GM21786 (cell line): ENCODE data around the gene EFCAB9.
A peak's percentile ranks its signal among the peaks of the same experiment; 100 is the strongest.
"Not testable (repeated sequence)": the region's sequence is repeated elsewhere in the genome, so short reads cannot be mapped to it uniquely, and the experiment has no call there.

Source experiments
- ATAC-seq: cut with Tn5 transposase; IDR thresholded peaks from one replicate; pipeline ENCODE4 v1.9.1; 2021; ENCODE audit not compliant: unreplicated experiment

The EFCAB9 gene

DNA sequence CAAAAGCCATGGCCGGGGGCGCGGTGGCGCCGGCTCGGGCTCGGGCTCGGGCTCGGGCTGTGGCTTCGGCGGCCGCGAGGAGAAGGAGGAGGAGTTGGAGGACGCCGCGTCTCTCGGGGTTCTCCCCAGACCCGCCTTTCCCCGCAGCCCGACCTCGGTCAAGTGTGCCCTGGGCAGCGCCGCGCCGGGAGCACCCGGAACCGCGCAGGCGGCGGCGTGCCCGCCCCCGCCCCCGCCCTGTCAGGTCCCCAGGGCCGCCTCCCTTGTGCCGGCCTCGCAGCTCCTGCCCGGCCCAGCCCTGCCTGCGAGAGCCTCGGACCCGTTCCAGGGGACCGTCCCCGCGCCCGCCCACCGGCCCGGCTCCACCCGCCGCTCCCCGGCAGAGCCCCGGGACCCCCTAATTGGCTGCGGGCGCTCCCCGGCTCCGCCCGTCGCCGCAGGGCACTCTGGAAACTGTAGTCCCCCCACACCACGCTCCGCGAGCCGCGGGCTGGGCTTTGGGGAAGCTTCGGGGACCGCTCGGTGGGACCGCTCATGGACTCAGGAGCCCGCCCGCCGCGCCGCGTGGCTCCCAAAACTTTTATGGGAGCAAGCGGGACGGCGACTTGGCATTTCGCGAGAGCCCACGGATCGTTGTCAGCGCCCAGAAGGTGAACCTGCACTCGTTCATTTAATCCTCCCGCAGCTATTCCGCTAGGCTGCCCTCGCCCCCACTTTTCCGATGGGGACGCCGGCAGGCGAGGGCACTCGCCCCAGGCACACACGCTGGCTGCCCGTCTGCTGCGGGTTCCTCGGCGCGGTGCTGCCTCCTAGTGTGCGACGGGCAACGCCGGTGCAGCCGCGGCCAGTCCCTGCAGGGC, 5.7 kb upstream of the EFCAB9 start, which contains the start of gene STK10:
TSS of gene STK10 (minus strand) at position 192 of the 860 bp plus-strand sequence. CDS start at position 10, 182 bp downstream.
- ATAC-seq = peak; percentile 67

- no peak for ATAC-seq
These were observed 4.9 kb upstream of the EFCAB9 start for GRCh38 chr5:172188893-172189692.

GRCh38 chr5:172189693-172190296, 4.2 kb upstream of the EFCAB9 start:
- ATAC-seq = no peak

- ATAC-seq = no peak
These were observed 1.2 kb downstream of the EFCAB9 start for GRCh38 chr5:172194985-172195774.

GRCh38 chr5:172197775-172198174, 3.8 kb downstream of the EFCAB9 start:
- not testable (repeated sequence) for ATAC-seq

GRCh38 chr5:172199446-172199845, 5.5 kb downstream of the EFCAB9 start:
- ATAC-seq = no peak

DNA sequence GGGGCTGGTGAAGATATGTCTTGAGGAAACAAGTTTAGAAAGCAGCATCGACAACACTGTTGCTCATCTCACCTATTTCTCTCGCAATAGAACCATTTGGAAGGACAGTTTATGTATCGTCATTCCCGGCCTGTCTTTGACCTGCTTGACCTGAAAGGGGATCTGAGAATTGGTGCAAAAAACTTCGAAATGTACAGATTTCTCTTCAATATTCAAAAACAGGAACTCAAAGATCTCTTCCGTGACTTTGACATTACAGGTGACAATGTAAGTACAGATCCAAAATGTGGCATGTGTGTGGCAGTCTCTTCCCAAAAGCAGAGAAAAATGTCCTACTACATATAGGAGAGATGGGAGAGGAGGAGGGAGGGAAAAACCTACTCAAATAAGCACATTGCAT, 6.5 kb downstream of the EFCAB9 start:
- ATAC-seq = no peak

- not testable (repeated sequence) for ATAC-seq
These were observed 12.0 kb downstream of the EFCAB9 start for GRCh38 chr5:172205984-172206383.

- no peak for ATAC-seq
These were observed 13.5 kb downstream of the EFCAB9 start for GRCh38 chr5:172207511-172207910.

DNA sequence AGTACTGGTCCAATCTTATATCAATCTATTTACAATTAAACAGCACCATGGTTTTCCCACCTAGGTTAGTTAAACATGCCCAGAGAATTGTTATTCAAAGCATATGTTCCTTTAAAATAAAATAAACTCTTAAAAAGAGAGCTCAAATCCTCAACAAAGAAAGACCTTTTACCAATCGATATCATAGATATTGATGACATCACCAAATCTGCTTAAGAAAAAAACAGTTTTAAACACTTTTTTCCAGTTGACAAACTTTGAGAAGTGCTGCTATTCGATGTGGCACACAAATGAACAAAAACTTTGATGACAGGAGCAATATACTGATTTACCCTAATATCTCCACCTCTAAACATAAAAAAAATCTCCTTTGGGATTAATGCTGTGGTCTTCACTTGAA, 15.7 kb downstream of the EFCAB9 start:
- ATAC-seq = no peak

- no peak for ATAC-seq
These were observed 17.7 kb downstream of the EFCAB9 start for GRCh38 chr5:172211676-172212075.

DNA sequence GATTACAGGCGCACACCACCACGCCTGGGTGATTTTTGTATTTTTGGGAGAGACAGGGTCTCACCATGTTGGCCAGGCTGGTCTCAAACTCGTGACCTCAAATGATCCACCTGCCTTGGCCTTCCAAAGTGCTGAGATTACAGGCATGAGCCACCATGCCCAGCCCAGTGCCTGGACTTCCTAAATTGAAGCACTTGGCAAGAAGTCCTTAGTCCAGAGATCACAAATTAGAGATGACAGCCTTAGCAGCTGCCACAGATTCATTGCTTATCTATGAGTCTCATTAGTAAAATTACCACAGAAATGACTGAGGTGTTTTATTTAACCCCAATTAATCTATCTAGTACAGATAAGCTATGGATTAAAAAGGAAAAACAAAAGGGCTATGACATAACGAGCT, 19.2 kb downstream of the EFCAB9 start:
- ATAC-seq = no peak

GRCh38 chr5:172216345-172216744, 22.4 kb downstream of the EFCAB9 start:
- ATAC-seq = no peak

- no peak for ATAC-seq
These were observed 25.3 kb downstream of the EFCAB9 start for GRCh38 chr5:172219296-172219695.

GRCh38 chr5:172223901-172224873, 30.2 kb downstream of the EFCAB9 start:
- peak; percentile 73 for ATAC-seq

- ATAC-seq = no peak
These were observed 31.0 kb downstream of the EFCAB9 start for GRCh38 chr5:172224996-172225395.

DNA sequence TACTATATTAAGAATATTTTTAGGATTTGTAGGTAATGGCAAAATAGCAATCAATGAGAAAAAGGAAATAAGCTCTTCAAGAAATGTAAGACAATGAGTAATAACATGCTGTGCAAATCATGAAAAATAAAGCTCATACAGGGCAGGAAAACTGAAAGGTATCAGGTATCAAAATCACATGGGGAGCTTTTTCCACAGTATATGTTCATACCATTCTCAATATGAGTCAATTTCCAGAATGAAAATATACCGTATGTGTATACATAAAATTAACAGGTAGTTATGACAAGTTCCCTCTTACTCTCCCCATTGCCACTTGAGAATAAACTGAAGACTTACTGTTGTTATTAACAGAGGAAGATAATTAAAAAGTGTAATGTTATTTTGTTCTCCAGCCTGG, 35.9 kb downstream of the EFCAB9 start:
- ATAC-seq = no peak

GRCh38 chr5:172234031-172234430, 40.1 kb downstream of the EFCAB9 start:
- ATAC-seq = no peak

DNA sequence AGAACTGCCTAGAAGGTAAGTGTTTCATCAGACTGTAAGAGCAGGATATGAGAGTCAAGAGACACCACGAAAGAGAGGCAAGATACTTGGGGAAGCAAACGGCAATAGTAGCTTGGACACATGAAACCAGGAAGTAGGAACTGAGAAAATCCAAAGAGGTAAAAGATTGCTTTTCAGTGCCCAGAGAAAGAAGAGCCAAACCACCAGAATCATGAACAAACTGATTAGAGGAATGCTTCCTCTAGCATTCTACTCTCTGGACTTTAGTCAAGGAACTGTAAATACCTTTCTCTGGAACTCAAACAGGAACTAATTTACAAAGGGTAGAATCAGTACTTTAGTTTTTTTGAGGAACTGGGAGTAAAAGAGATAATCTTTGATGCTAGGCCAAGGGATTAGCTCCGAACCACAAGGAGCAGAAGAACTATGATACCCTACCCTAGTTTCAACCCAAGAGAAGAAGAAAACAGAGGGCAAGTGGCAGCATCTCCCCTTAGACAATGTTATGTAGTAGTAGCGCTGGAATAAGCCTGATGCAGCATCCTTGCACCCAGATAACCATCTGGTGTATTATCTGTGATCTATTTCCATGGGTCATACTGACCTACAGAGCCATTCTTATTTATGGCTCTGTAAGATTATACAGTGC, 41.3 kb downstream of the EFCAB9 start:
- peak; percentile 63 for ATAC-seq
